ENCODE data around the gene NCBP2. TPM values are rescaled to one million over a fixed set of nuclear protein-coding genes. Genes with fewer than 3 reads are reported as not detected.

NCBP2 gene
- total RNA-seq, 1 donor from 2014 or later = 62.2 TPM

GRCh38 chr3:196931828-196932587 is 10.3 kb downstream of the NCBP2 start:
- no peaks in the 10 kb centered on the region for H3K36me3 ChIP-seq (ENCODE audit: control insufficient read depth, insufficient read depth, low read length)
- no peaks in the 10 kb centered on the region for H3K27me3 ChIP-seq (ENCODE audit: control insufficient read depth, insufficient read depth, low read length)
- DNase-seq (ENCODE audit: low read depth) = no peak
- H3K4me3 ChIP-seq (ENCODE audit: low read depth, low read length) = no peak overlapping the region
- no peak for TF ChIP-seq CTCF (IDR thresholded peaks at IDR 0.05; ENCODE audit: insufficient read depth, low read length, poor library complexity, severe bottlenecking)

- TF ChIP-seq CTCF (IDR thresholded peaks at IDR 0.05; ENCODE audit: insufficient read depth, low read length, poor library complexity, severe bottlenecking) = no peak
- Histone ChIP-seq H3K27me3 (ENCODE audit: control insufficient read depth, insufficient read depth, low read length) (no peaks in the 10 kb centered on the region), H3K4me3 (ENCODE audit: low read depth, low read length) (no peak overlapping the region), H3K36me3 (ENCODE audit: control insufficient read depth, insufficient read depth, low read length) (no peaks in the 10 kb centered on the region)
- DNase-seq (ENCODE audit: low read depth) = no peak
Measured at GRCh38 chr3:196931157-196931556, 11.2 kb downstream of the NCBP2 start.

- H3K36me3 ChIP-seq (ENCODE audit: control insufficient read depth, insufficient read depth, low read length) = no peaks in the 10 kb centered on the region
Measured at GRCh38 chr3:196927571-196928453, 14.5 kb downstream of the NCBP2 start.

GRCh38 chr3:196920733-196921132 is 21.6 kb downstream of the NCBP2 start:
- Histone ChIP-seq H3K27me3 (ENCODE audit: control insufficient read depth, insufficient read depth, low read length) (no peaks in the 10 kb centered on the region), H3K36me3 (ENCODE audit: control insufficient read depth, insufficient read depth, low read length) (no peaks in the 10 kb centered on the region), H3K4me3 (ENCODE audit: low read depth, low read length) (no peak overlapping the region)
- TF ChIP-seq CTCF (IDR thresholded peaks at IDR 0.05; ENCODE audit: insufficient read depth, low read length, poor library complexity, severe bottlenecking) = no peak
- no peak for DNase-seq (ENCODE audit: low read depth)

More at GRCh38 chr3:196927571-196928453, 14.5 kb downstream of the NCBP2 start:
- no peak for DNase-seq (ENCODE audit: low read depth)
- Histone ChIP-seq H3K4me3 (ENCODE audit: low read depth, low read length) (no peak overlapping the region), H3K27me3 (ENCODE audit: control insufficient read depth, insufficient read depth, low read length) (no peaks in the 10 kb centered on the region)
- no peak for TF ChIP-seq CTCF (IDR thresholded peaks at IDR 0.05; ENCODE audit: insufficient read depth, low read length, poor library complexity, severe bottlenecking)

GRCh38 chr3:196918968-196919367 is 23.4 kb downstream of the NCBP2 start:
- no peaks in the 10 kb centered on the region for H3K36me3 ChIP-seq (ENCODE audit: control insufficient read depth, insufficient read depth, low read length)
- no peak for DNase-seq (ENCODE audit: low read depth)
- no peak for TF ChIP-seq CTCF (IDR thresholded peaks at IDR 0.05; ENCODE audit: insufficient read depth, low read length, poor library complexity, severe bottlenecking)
- H3K27me3 ChIP-seq (ENCODE audit: control insufficient read depth, insufficient read depth, low read length) = no peaks in the 10 kb centered on the region
- no peak overlapping the region for H3K4me3 ChIP-seq (ENCODE audit: low read depth, low read length)
